Left renal pelvis (tissue), 4 donors: ENCODE measurements around the gene INO80E. TPM values are rescaled to one million over a fixed set of nuclear protein-coding genes. Genes with fewer than 3 reads are reported as not detected.
"Not testable (repeated sequence)": the region's sequence is repeated elsewhere in the genome, so short reads cannot be mapped to it uniquely, and the experiment has no call there.

Experiments used
- DNase-seq, 4 donors: peaks; one replicate each; pipeline ENCODE4 v3.0.0-alpha.2; 2013; ENCODE audit warnings: low read depth in 4 of 4, low spot score in 3 of 4
- polyA plus RNA-seq, 4 donors: library from polyadenylated mRNA; unstranded; fragments of 120-200 nt; gene quantifications; one replicate each; pipeline ENCODE4 v1.2.1, GENCODE V29; 2013; ENCODE audit not compliant: insufficient read length in 4 of 4

Gene INO80E
- polyA plus RNA-seq, 4 donors = 37.1 to 65.6 (median 41.8) TPM

- no peak for DNase-seq
These were observed 13.2 kb downstream of the INO80E start for GRCh38 chr16:30009085-30009862.

GRCh38 chr16:30009990-30010843, 14.2 kb downstream of the INO80E start:
- no peak for DNase-seq

- no peak for DNase-seq
These were observed 15.0 kb downstream of the INO80E start, which contains the start of gene DOC2A for GRCh38 chr16:30010844-30011713. Gene DOC2A, minus strand, starts transcription at chr16:30011027. Its CDS starts 805 bp downstream, at chr16:30010222.

DNA sequence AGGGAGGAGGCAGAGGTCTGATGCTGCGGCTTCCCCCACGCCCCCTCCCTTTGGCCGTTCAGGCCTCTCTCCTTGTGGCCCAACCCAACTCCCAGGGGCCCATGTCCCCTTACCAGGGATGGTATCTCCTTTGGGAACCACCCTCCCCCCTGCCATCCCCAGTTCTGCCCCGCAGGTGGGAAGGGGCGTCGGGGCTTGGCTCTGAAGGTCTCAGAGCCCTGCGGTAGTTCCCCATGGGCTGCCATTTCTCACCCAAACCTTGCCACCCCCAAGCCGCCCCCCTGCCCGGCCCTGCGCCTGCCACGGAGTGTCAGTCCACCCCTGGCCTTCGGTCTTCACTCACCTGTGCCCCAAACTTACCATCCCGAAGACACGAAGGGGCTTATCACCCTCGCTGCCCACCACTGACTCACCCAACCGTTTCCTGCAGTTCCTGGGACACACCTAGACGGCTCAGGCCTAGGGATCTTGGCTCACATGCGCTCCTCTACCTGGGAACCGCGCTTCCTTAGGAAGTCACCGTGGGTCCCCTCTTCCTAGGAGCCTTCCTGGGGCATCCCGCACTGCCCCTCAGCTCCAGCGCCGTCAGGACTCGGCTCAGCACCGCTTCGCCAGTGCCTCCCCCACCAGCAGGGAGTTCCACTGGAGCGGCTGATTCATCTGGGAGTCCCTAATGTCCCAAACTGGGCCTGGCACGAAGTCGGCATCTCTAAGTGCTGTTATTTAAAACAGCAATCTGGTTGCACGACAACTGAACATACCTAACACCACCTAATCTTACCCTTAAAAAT, 15.9 kb downstream of the INO80E start:
- no peak for DNase-seq

DNA sequence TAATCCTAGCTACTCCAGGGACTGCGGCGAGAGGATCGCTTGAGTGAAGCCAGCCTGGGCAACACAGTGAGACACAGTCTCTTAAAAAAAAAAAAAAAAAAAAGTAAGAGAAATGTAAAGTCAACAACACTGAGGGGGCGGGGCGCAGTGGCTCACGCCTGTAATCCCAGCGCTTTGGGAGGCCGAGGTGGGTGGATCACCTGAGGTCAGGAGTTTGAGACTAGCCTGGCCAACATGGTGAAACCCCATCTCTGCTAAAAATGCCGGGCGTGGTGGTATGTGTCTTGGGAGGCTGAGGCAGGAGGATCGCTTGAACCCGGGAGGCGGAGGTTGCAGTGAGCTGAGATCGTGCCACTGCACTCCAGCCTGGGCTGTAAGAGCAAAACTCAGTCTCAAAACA, 16.6 kb downstream of the INO80E start:
- DNase-seq = not testable (repeated sequence)

- not testable (repeated sequence) for DNase-seq
These were observed 19.4 kb downstream of the INO80E start for GRCh38 chr16:30015450-30015849.

- DNase-seq = no peak
These were observed 20.7 kb downstream of the INO80E start for GRCh38 chr16:30016555-30017276.

DNA sequence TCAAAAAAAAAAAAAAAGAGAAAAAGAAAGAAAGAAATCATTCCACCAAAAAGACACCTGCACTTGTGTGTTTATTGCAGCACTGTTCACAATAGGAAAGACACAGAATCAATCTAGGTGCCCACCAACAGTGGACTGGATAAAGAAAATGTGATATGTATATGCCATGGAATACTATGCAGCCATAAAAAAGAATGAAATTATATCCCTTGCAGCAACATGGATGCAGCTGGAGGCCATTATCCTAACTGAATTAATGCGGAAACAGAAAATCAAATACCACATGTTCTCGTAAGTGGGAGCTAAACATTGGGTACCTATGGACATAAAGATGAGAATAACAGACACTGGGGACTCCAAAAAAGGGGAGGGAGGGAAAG, 21.2 kb downstream of the INO80E start:
- DNase-seq = no peak

- not testable (repeated sequence) for DNase-seq
These were observed 21.9 kb downstream of the INO80E start for GRCh38 chr16:30017937-30018336.

- DNase-seq = no peak
These were observed 22.7 kb downstream of the INO80E start for GRCh38 chr16:30018731-30019158.

- DNase-seq = no peak
These were observed 26.8 kb downstream of the INO80E start, which contains the start of gene C16orf92 for GRCh38 chr16:30022887-30023286. Gene C16orf92, plus strand, starts transcription at chr16:30023198. Its CDS starts 143 bp downstream, at chr16:30023341.

DNA sequence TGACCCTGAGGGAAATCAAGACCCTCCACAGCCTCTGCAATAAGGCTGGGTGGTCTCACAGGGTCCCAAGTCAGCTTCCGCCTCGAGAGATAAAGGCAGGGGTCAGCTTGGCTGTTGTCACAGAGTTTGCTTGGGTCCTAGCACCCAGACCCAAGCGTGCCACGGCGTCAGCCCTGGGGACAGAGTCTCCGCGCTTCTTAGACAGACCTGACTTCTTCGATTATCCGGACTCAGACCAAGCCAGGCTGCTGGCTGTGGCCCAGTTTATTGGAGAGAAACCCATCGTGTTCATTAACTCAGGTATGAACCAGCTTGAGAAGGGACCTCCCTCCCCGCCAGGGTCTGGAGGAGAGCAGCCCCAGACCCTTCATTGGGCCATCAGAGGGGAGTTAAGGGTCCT, 27.5 kb downstream of the INO80E start:
- DNase-seq = no peak

- no peak for DNase-seq
These were observed 28.4 kb downstream of the INO80E start for GRCh38 chr16:30024451-30024850.

DNA sequence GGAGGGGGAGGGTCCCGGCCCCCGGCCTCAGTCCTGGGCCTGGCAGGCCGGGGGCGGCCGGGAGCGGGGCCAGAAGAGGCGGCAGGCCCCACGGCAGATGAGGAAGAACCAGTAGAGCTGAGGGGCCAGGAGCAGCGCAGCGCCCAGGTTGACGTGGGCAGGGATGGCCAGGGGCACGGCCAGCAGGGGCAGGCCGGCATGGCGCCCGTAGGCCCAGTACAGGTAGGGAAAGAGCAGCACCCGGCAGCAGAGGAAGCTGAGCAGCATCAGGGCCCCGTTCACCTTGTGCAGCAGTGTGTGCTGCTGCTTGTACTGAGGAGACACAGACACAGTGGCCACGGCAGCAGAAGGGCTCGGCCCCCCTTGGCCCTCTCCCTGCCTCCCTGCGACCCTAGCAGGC, 29.1 kb downstream of the INO80E start:
- no peak for DNase-seq

DNA sequence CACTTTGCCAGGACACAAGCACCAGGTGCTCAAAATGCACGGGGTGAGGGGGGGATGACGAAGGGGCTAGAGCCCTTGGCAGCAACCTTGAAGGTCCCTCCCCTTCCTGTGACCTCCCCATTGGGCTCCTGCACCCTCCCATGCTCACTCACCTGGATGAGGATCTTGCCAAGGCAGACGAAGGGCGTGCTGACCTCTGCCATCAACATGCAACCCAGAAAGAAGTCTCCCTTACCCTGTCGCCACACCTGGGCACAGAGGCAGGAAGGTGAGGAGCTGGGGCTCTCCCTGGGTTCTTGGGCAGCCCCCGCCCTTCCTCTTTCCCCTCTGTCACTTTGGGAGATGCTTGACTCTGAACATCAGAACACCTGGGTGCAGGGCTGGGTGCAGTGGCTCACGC, 29.5 kb downstream of the INO80E start:
- no peak for DNase-seq

DNA sequence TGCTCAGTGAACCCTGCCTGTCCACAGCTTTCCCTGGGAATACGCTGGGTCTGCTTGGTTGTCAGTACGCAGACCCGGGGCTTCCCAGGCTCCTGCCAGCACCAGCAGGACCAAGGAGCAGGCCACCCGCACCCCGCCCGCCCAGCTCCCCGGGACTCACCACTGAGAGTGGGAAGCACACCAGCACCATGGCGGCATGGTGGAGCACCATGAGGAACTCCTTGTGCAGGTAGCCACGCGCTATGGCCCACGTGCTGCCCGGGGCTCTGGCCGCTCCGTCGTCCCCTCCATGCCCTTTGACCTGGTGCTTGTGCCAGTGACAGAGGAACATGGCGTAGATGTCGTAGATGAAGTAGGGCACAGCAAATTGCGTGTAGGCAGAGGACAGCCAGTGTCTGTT, 30.4 kb downstream of the INO80E start:
- DNase-seq = no peak

- no peak for DNase-seq
These were observed 31.8 kb downstream of the INO80E start for GRCh38 chr16:30027588-30028437.

GRCh38 chr16:30028438-30029076, 32.5 kb downstream of the INO80E start:
- no peak for DNase-seq
